Body of pancreas (tissue), 2 donors: ENCODE measurements around the gene KRTAP2-2. TPM values are rescaled to one million over a fixed set of nuclear protein-coding genes. Genes with fewer than 3 reads are reported as not detected.

ENCODE experiments used
- small RNA-seq: library from RNA; depleted of rRNA; stranded (forward); fragments of <200 nt; gene quantifications from one replicate; pipeline ENCODE3, GENCODE V24; 2016
- total RNA-seq, 2 donors: library from RNA; depleted of rRNA; stranded (reverse); fragments of >200 nt; gene quantifications; one replicate each; pipeline ENCODE4 v1.1.0, GENCODE V29; 2016

KRTAP2-2 gene
- total RNA-seq, 2 donors from 2014 or later: not detected

Small RNAs within 50 kb of the gene (small RNA-seq; reads per million reads assigned to genes)
- gene KRTAP3-4P: not detected

Other genes with a start within 250 kb of the KRTAP2-2 start
- gene KRT10, start 232.6 kb downstream of the KRTAP2-2 start, total RNA-seq: 1 to 10 TPM; 3.3 to 8.0 TPM
- gene KRT12, start 188.0 kb downstream of the KRTAP2-2 start, total RNA-seq: not detected
- not detected for gene KRT20, start 170.0 kb downstream of the KRTAP2-2 start, total RNA-seq
- 1 to 10 TPM; 2.3 to 9.6 TPM for gene KRT23, start 117.6 kb downstream of the KRTAP2-2 start, total RNA-seq
- gene KRT39, start 88.3 kb downstream of the KRTAP2-2 start, total RNA-seq: not detected
- 1 to 10 TPM in 1 of 2 donors, not detected in 1; 1.6 TPM for gene KRT40, start 70.9 kb downstream of the KRTAP2-2 start, total RNA-seq
- not detected for gene KRTAP3-3, start 61.1 kb downstream of the KRTAP2-2 start, total RNA-seq
- gene KRTAP3-2, start 55.3 kb downstream of the KRTAP2-2 start, total RNA-seq: not detected
- not detected for gene KRTAP3-1, start 46.1 kb downstream of the KRTAP2-2 start, total RNA-seq
- not detected for gene KRTAP1-5, start 28.0 kb downstream of the KRTAP2-2 start, total RNA-seq
- not detected for gene KRTAP1-4, start 25.0 kb downstream of the KRTAP2-2 start, total RNA-seq
- gene KRTAP1-3, start 20.4 kb downstream of the KRTAP2-2 start, total RNA-seq: not detected
- not detected for gene KRTAP1-1, start 13.8 kb downstream of the KRTAP2-2 start, total RNA-seq
- gene KRTAP2-1, start 7.9 kb downstream of the KRTAP2-2 start, total RNA-seq: not detected
- gene KRTAP2-3, start 4.9 kb upstream of the KRTAP2-2 start, total RNA-seq: not detected
- gene KRTAP2-4, start 10.6 kb upstream of the KRTAP2-2 start, total RNA-seq: not detected
- not detected for gene KRTAP4-7, start 28.9 kb upstream of the KRTAP2-2 start, total RNA-seq
- not detected for gene KRTAP4-8, start 42.9 kb upstream of the KRTAP2-2 start, total RNA-seq
- gene KRTAP4-16, start 47.0 kb upstream of the KRTAP2-2 start, total RNA-seq: not detected
- gene KRTAP4-9, start 50.2 kb upstream of the KRTAP2-2 start, total RNA-seq: not detected
- gene KRTAP4-11, start 63.1 kb upstream of the KRTAP2-2 start, total RNA-seq: not detected
- gene KRTAP4-12, start 69.0 kb upstream of the KRTAP2-2 start, total RNA-seq: not detected
- gene KRTAP4-6, start 85.3 kb upstream of the KRTAP2-2 start, total RNA-seq: not detected
- gene KRTAP4-5, start 94.6 kb upstream of the KRTAP2-2 start, total RNA-seq: not detected
- not detected for gene KRTAP4-4, start 105.5 kb upstream of the KRTAP2-2 start, total RNA-seq
- not detected for gene KRTAP4-3, start 113.0 kb upstream of the KRTAP2-2 start, total RNA-seq
- not detected for gene KRTAP4-2, start 123.0 kb upstream of the KRTAP2-2 start, total RNA-seq
- gene KRTAP4-1, start 129.7 kb upstream of the KRTAP2-2 start, total RNA-seq: not detected
- gene KRTAP9-1, start 134.7 kb upstream of the KRTAP2-2 start, total RNA-seq: not detected
- gene KRTAP9-2, start 171.4 kb upstream of the KRTAP2-2 start, total RNA-seq: not detected
- not detected for gene KRTAP9-3, start 177.2 kb upstream of the KRTAP2-2 start, total RNA-seq
- not detected for gene KRTAP9-8, start 182.8 kb upstream of the KRTAP2-2 start, total RNA-seq
- gene KRTAP9-4, start 194.5 kb upstream of the KRTAP2-2 start, total RNA-seq: not detected
- not detected for gene KRTAP9-9, start 200.2 kb upstream of the KRTAP2-2 start, total RNA-seq
- not detected for gene KRTAP9-6, start 210.1 kb upstream of the KRTAP2-2 start, total RNA-seq
- not detected for gene KRTAP9-7, start 220.5 kb upstream of the KRTAP2-2 start, total RNA-seq
- not detected for gene KRTAP29-1, start 247.6 kb upstream of the KRTAP2-2 start, total RNA-seq